ENCODE measurements around the gene SLC44A4. TPM values are rescaled to one million over a fixed set of nuclear protein-coding genes. Genes with fewer than 3 reads are reported as not detected.

Gene SLC44A4
- total and polyA plus RNA-seq, 2 of the 8 experiments (the other 6 are each of a cell fraction or from before 2014, with no cell fraction given): 4.8 to 7.0 TPM

DNA sequence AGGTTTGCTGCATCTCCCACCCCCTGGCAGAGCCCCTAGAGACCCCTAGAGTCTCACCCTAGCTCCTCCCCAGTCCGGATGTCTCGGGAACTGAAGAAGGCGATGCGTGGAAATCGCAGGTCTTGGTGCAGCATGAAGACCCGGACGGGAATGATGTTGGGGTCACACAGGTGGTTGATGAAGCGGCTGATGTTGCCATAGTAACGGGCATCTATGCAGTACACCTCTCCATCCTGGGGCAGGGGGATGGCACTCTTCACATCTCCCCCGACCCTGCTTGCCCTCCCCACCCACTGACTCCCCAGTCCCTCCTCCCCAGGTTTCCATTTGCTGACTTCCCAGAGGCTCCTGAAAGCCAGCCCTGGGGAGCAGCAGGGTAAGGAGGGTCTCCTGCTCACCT is 1.8 kb upstream of the SLC44A4 start:
- DNase-seq (ENCODE audit: low read depth in 1 of 2, low spot score in 2 of 2) (no peak), FAIRE-seq (no peak)
- Histone ChIP-seq H3K36me3 (ENCODE audit: control insufficient read depth in 2 of 4, insufficient read depth in 4 of 4, low read length in 3 of 4) (peaks cover 25 to 54% (median 48%) of the 10 kb centered on the region in 4 experiments), H2BK12ac (ENCODE audit: low read depth, low read length) (no peak overlapping the region), H3K9me3 (ENCODE audit: insufficient read depth in 2 of 2, low read depth in 1 of 2, low read length in 1 of 2) (no peaks in the 10 kb centered on the region), H4K20me1 (replicated peaks in 1 of 2; ENCODE audit: control insufficient read depth in 1 of 2, insufficient read depth in 2 of 2, low read length in 2 of 2) (peaks cover 2 to 13% of the 10 kb centered on the region in 2 experiments), H3K79me2 (ENCODE audit: control insufficient read depth in 1 of 2, insufficient read depth in 2 of 2, low read length in 2 of 2) (no peaks in the 10 kb centered on the region), H4K8ac (ENCODE audit: extremely low read depth, insufficient read depth, low read length) (no peak overlapping the region), H3K4me2 (ENCODE audit: insufficient read depth in 1 of 2, low read depth in 2 of 2, low read length in 2 of 2) (no peak overlapping the region), H2BK20ac (ENCODE audit: low read length) (no peak overlapping the region), H3K23me2 (ENCODE audit: low read depth, low read length) (no peaks in the 10 kb centered on the region), H2BK120ac (replicated peaks; ENCODE audit: low read depth, low read length) (no peak overlapping the region), H3K18ac (ENCODE audit: extremely low read depth, low read length) (no peak overlapping the region), H3K4me3 (ENCODE audit: extremely low read depth in 1 of 4, insufficient read depth in 2 of 4, low read depth in 3 of 4, low read length in 4 of 4) (no peak overlapping the region), H3K79me1 (ENCODE audit: low read depth, low read length) (no peaks in the 10 kb centered on the region; the same call in 1 of the 2 replicates), H3K9ac (replicated peaks in 1 of 4; ENCODE audit: extremely low read depth in 1 of 4, low read depth in 3 of 4, low read length in 3 of 4) (no peak overlapping the region), H4K5ac (ENCODE audit: insufficient read length, low read depth, low read length) (no peak overlapping the region), H3K4me1 (replicated peaks in 1 of 4; ENCODE audit: control insufficient read depth in 3 of 4, insufficient read depth in 4 of 4, low read length in 3 of 4) (peaks cover 0 to 11% (median 0%) of the 10 kb centered on the region in 4 experiments; a peak in 1 of 7 replicates), H3K27ac (ENCODE audit: low read depth, low read length) (no peak overlapping the region), H2BK5ac (ENCODE audit: low read depth, low read length) (no peak overlapping the region), H3K56ac (replicated peaks; ENCODE audit: insufficient read length, low read depth, low read length) (no peak overlapping the region), H2AFZ (ENCODE audit: low read length) (no peak overlapping the region), H2AK5ac (ENCODE audit: low read depth, low read length) (no peak overlapping the region), H4K91ac (replicated peaks; ENCODE audit: insufficient read length, low read length) (no peak overlapping the region), H2BK15ac (ENCODE audit: low read length) (no peak overlapping the region), H3K4ac (replicated peaks; ENCODE audit: insufficient read length, low read depth, low read length) (no peak overlapping the region), H3K27me3 (replicated peaks in 1 of 4; ENCODE audit: control insufficient read depth in 3 of 4, extremely low read depth in 1 of 4, insufficient read depth in 3 of 4, low read length in 3 of 4) (no peaks in the 10 kb centered on the region), H3K23ac (ENCODE audit: insufficient read length) (no peak overlapping the region), H3K14ac (ENCODE audit: insufficient read length) (no peak overlapping the region)
- ChIA-PET POLR2A (ENCODE audit: partially characterized antibody) (interaction anchor here (0.7 to 2.8 kb wide), 9 partner anchors 8 to 145 kb away, joined by 3 to 11 read pairs (median 4); partner anchors contain the start of gene NEU1), CTCF (ENCODE audit: partially characterized antibody) (interaction anchor here (0.6 to 8.1 kb wide), 8 partner anchors 8 to 108 kb away, joined by 3 to 59 read pairs (median 6); no protein-coding TSS in a partner anchor)
- 89% methylated on average over 10 of the region's 10 CpGs; no CpG with 5 or more reads in 1 of the 2 experiments for WGBS, 2 experiments (ENCODE audit: extremely low coverage in 1 of 2, insufficient coverage in 1 of 2, insufficient read length in 1 of 2, insufficient replicate concordance in 2 of 2, low coverage in 1 of 2, low lambda C conversion rate in 2 of 2, missing lambda C conversion rate in 1 of 2)
- no peak for TF ChIP-seq NRF1 (IDR thresholded peaks at IDR 0.05; ENCODE audit: low read depth, low read length)
- TF ChIP-seq KDM4A (IDR thresholded peaks at IDR 0.05; ENCODE audit: low read depth, low read length, severe bottlenecking): no peak
- TF ChIP-seq TCF12 (IDR thresholded peaks at IDR 0.05; ENCODE audit: low read depth, low read length): no peak
- no peak for TF ChIP-seq GABPA (IDR thresholded peaks at IDR 0.05; ENCODE audit: borderline replicate concordance, insufficient read depth, low read length)
- no peak for TF ChIP-seq BRCA1 (IDR thresholded peaks at IDR 0.05; ENCODE audit: low read depth, low read length)
- no peak for TF ChIP-seq KDM5A (IDR thresholded peaks at IDR 0.05; ENCODE audit: low read length)
- TF ChIP-seq, protein P1, sequence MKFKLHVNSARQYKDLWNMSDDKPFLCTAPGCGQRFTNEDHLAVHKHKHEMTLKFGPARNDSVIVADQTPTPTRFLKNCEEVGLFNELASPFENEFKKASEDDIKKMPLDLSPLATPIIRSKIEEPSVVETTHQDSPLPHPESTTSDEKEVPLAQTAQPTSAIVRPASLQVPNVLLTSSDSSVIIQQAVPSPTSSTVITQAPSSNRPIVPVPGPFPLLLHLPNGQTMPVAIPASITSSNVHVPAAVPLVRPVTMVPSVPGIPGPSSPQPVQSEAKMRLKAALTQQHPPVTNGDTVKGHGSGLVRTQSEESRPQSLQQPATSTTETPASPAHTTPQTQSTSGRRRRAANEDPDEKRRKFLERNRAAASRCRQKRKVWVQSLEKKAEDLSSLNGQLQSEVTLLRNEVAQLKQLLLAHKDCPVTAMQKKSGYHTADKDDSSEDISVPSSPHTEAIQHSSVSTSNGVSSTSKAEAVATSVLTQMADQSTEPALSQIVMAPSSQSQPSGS (IDR thresholded peaks at IDR 0.05; ENCODE audit: low read length): no peak
- TF ChIP-seq CEBPB (IDR thresholded peaks at IDR 0.05; ENCODE audit: low read depth, low read length): no peak
- TF ChIP-seq SP4 (IDR thresholded peaks at IDR 0.05; ENCODE audit: low read length): no peak
- TF ChIP-seq JUN (IDR thresholded peaks at IDR 0.05; ENCODE audit: low read depth, low read length): no peak

All from H1 (cell line).